Lung (tissue), 12 donors: ENCODE measurements around the gene REEP3. TPM values are rescaled to one million over a fixed set of nuclear protein-coding genes. Genes with fewer than 3 reads are reported as not detected.

Experiments
- ATAC-seq: fragments of 200-7000 bp; cut with Tn5 transposase; one replicate; pipeline ENCODE4 v1.9.1; 2020; ENCODE audit warnings: moderate number of reproducible peaks; ENCODE audit not compliant: insufficient read depth, low FRiP score
- DNase-seq, 3 donors: peaks; one replicate each; pipeline ENCODE4 v3.0.0-alpha.2; 2013 to 2017
- H3K27ac ChIP-seq, 2 donors: one replicate each; pipeline ENCODE4 v1.5.1; 2013; ENCODE audit warnings: mild to moderate bottlenecking in 2 of 2, moderate library complexity in 2 of 2, control low read depth in 1 of 2, inconsistent platforms in 1 of 2, low read depth in 1 of 2, low read length in 1 of 2
- H3K27me3 ChIP-seq, 3 donors: one replicate each; pipeline ENCODE4 v1.5.1; 2013; ENCODE audit warnings: low read length in 2 of 3; ENCODE audit not compliant: control insufficient read depth in 3 of 3, insufficient read depth in 3 of 3
- H3K36me3 ChIP-seq, 4 donors: one replicate each; pipeline ENCODE4 v1.5.1; 2013; ENCODE audit warnings: low read length in 4 of 4, mild to moderate bottlenecking in 1 of 4, moderate library complexity in 1 of 4; ENCODE audit not compliant: control insufficient read depth in 4 of 4, insufficient read depth in 4 of 4
- H3K4me1 ChIP-seq, 5 donors: one replicate each; pipeline ENCODE4 v1.5.1; 2013; ENCODE audit warnings: low read length in 5 of 5, mild to moderate bottlenecking in 2 of 5, moderate library complexity in 1 of 5; ENCODE audit not compliant: control insufficient read depth in 5 of 5, insufficient read depth in 5 of 5
- H3K4me3 ChIP-seq: one replicate; pipeline ENCODE4 v1.5.1; 2013; ENCODE audit warnings: mild to moderate bottlenecking, control low read depth, moderate library complexity
- H3K9ac ChIP-seq, 2 donors: one replicate each; pipeline ENCODE4 v1.5.1; 2013; ENCODE audit warnings: low read length in 2 of 2, control low read depth in 1 of 2; ENCODE audit not compliant: insufficient read depth in 1 of 2
- H3K9me3 ChIP-seq, 4 donors: one replicate each; pipeline ENCODE4 v1.5.1; 2013; ENCODE audit warnings: low read length in 3 of 4, mild to moderate bottlenecking in 1 of 4, moderate library complexity in 1 of 4; ENCODE audit not compliant: control insufficient read depth in 4 of 4, insufficient read depth in 3 of 4
- WGBS, 2 donors: extraction: QIAGEN DNeasy Blood & Tissue Kit; methylation state at CpG; one replicate each; pipeline ENCODE4 v1.1.7; 2013; 5-methylcytosine and 5-hydroxymethylcytosine counted together
- polyA plus RNA-seq, 2 donors: library from polyadenylated mRNA; stranded (reverse); fragments of 200-250 nt; gene quantifications; one replicate each; pipeline ENCODE4 v1.2.1, GENCODE V29; 2013
- total RNA-seq, 2 donors: library from RNA; depleted of rRNA in 1 of 2; stranded (reverse); fragments of >200 nt in 1 of 2; gene quantifications; one replicate each; pipeline ENCODE4 v1.2.1, GENCODE V29; 2014 to 2021
- TF ChIP-seq, protein P1 (sequence below): IDR thresholded peaks from 2 replicates; pipeline ENCODE4 v1.5.1; 2012; ENCODE audit warnings: mild to moderate bottlenecking; ENCODE audit errors: control extremely low read depth, extremely low read depth
- donor health status: control.
- donor health status: control.
- donor health status: Bipolar disorder and iron deficiency.
- donor health status: healthy.
- donor health status: DM: yes; HTN: yes; CAD: no.

The REEP3 gene
- total and polyA plus RNA-seq, 4 donors = 11.5 to 45.9 (median 24.5) TPM

DNA sequence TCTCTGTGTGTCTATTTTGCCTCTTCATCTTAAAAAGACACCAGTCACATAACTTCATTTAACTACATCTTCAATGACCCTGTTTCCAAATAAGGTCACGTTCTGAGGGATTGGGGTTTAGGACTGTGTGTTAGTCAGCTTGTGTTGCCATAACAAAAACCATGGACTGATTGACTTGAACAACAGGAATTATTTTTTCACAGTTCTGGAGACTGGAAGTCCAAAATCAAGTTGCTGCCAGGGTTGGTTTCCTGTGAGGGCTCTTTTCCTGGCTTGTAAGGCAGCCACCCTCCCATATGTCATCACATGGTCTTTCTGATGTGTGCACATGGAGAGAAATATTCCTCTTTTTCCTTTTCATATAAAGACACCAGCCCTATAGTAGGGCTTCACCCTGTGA is 55.3 kb downstream of the REEP3 start:
- TF ChIP-seq, protein P1, sequence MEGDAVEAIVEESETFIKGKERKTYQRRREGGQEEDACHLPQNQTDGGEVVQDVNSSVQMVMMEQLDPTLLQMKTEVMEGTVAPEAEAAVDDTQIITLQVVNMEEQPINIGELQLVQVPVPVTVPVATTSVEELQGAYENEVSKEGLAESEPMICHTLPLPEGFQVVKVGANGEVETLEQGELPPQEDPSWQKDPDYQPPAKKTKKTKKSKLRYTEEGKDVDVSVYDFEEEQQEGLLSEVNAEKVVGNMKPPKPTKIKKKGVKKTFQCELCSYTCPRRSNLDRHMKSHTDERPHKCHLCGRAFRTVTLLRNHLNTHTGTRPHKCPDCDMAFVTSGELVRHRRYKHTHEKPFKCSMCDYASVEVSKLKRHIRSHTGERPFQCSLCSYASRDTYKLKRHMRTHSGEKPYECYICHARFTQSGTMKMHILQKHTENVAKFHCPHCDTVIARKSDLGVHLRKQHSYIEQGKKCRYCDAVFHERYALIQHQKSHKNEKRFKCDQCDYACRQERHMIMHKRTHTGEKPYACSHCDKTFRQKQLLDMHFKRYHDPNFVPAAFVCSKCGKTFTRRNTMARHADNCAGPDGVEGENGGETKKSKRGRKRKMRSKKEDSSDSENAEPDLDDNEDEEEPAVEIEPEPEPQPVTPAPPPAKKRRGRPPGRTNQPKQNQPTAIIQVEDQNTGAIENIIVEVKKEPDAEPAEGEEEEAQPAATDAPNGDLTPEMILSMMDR = no peak
- WGBS, 2 donors = 86 to 87% methylated on average over 1 of the region's 1 CpG
- no peak overlapping the region for H3K4me3 ChIP-seq
- peaks cover 3 to 23% (median 14%) of the 10 kb centered on the region in 5 donors for H3K4me1 ChIP-seq
- H3K27me3 ChIP-seq = no peaks in the 10 kb centered on the region
- no peak overlapping the region for H3K9ac ChIP-seq
- peaks cover 0 to 5% (median 4%) of the 10 kb centered on the region in 4 donors for H3K36me3 ChIP-seq
- DNase-seq = no peak
- ATAC-seq = no peak
- no peak overlapping the region for H3K27ac ChIP-seq
- no peaks in the 10 kb centered on the region for H3K9me3 ChIP-seq

DNA sequence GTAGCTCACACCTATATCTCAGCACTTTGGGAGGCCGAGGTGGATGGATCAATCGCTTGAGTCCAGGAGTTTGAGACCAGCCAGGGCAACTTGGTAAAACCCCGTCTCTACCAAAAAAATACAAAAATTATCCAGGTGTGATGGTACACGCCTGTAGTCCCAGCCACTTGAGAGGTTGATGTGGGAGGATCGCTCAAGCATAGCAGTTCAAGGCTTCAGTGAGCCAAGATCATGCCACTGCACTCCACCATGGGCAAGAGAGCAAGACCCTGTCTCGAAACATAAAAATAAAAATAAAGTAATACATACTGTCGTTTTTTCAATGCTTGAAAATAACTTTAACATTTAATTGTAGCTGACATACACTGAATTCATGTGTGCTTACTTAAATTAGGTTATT is 57.3 kb downstream of the REEP3 start:
- Histone ChIP-seq H3K9ac (no peak overlapping the region), H3K27me3 (no peaks in the 10 kb centered on the region), H3K4me3 (no peak overlapping the region), H3K36me3 (peaks cover 0 to 5% (median 4%) of the 10 kb centered on the region in 4 donors), H3K9me3 (no peaks in the 10 kb centered on the region), H3K27ac (no peak overlapping the region), H3K4me1 (peaks cover 3 to 24% (median 15%) of the 10 kb centered on the region in 5 donors)
- no peak for ATAC-seq
- DNase-seq = no peak
- WGBS, 2 donors = 89 to 90% methylated on average over 7 of the region's 7 CpGs
- TF ChIP-seq, protein P1 = no peak

DNA sequence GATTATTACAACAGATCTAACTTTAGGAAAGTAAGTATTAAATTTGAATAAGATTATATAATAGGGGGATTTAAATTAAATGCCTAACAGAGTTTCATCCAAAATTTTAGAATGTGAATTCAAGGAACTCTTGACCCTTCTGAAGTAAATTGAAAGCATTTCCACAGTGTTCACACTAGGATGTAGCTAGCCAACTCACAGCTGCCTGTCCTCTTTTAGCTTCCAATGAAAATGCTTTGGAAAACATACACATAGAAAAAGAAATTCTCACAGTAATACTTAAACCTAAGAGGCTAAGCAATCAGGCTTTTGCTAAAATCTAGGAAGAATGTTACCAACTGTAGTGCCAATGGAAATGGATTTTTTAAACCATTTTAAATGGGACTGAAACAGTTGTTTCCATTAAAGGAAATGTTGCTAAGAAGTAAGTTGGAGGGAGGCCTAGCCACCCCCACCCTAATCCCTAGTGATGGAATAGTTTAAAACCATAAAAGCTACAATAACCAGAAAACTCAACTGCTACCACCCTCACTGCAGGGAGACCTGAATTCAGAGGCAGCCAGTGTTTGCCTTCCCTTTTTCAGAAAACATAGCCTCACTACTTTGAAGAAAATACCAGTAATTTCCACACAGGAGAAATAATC is 58.3 kb downstream of the REEP3 start:
- Histone ChIP-seq H3K27ac (no peak overlapping the region), H3K4me1 (peaks cover 3 to 22% (median 18%) of the 10 kb centered on the region in 5 donors), H3K9me3 (no peaks in the 10 kb centered on the region), H3K27me3 (no peaks in the 10 kb centered on the region), H3K36me3 (peaks cover 0 to 5% (median 4%) of the 10 kb centered on the region in 4 donors), H3K4me3 (no peak overlapping the region), H3K9ac (peak overlapping the region in 1 of 2 donors; percentile 36)
- no peak for ATAC-seq
- peak in 2 of 3 donors; percentile 57 to 76 for DNase-seq
- TF ChIP-seq, protein P1 = no peak

DNA sequence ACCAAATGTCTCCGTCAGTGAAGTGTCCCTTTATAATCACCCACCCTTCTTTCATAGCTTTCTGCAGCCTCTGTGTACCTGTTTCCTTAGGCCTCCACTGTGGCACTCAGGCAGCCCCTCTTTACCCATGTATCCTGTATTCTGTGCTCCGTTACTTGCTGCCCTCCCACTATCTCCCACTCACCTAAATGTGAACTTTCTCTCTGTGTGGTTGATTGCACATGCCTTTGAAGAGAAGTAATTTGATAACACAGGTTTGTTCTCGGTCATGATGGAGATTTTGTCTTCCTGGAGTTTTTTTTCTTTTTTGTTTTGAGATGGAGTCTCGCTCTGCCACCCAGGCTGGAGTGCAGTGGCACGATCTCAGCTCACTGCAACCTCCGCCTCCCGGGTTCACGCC is 61.5 kb downstream of the REEP3 start:
- Histone ChIP-seq H3K4me3 (no peak overlapping the region), H3K9ac (no peak overlapping the region), H3K27ac (no peak overlapping the region), H3K36me3 (peaks cover 0 to 1% (median 0%) of the 10 kb centered on the region in 4 donors), H3K9me3 (no peaks in the 10 kb centered on the region), H3K4me1 (peaks cover 0 to 33% (median 22%) of the 10 kb centered on the region in 5 donors), H3K27me3 (no peaks in the 10 kb centered on the region)
- 96 to 97% methylated on average over 8 of the region's 8 CpGs for WGBS, 2 donors
- DNase-seq (no peak), ATAC-seq (no peak)
- TF ChIP-seq, protein P1 = no peak
